Inferior parietal cortex (tissue), 1 donor: Measurements from ENCODE around the gene DPEP1.
"Not testable (repeated sequence)": the region's sequence is repeated elsewhere in the genome, so short reads cannot be mapped to it uniquely, and the experiment has no call there.

Experiments
- DNase-seq: peaks from one replicate; pipeline ENCODE4 v3.0.0-alpha.2; 2016; ENCODE audit errors: extremely low spot score

Gene DPEP1

DNA sequence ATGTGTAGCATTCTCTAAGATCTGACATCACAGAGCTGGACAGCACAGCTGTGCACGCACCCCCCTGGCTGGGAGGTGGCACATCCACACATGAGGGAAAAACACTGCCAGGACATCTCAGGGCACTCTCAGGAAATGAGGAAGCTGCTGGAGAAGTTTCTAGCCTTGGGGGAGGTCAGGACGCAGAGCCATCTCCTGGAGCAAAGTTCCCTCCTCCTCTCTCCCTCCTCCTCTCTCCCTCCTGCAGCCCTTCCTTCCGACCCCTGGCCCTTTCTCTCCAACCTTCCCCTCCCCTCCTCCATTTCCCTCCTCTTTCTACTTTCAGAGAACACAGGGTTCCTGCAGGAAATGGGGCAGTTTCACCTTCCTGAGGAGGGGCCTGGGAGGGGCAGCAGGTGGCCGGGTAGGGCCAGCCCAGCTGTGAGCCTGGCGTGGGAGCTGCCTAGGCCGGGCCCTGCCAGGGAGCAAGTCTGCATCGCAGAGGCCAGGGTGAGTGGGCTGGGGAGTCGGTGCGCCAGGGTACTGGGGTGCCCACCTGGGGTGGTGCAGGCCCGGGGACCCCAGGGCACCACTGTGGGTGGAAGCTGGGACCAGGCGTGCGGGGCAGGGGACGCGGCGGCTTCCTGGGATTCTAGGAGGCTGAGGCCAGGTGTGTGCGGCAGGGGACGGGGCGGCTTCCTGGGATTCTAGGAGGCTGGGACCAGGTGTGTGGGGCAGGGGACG, at the start of gene DPEP1:
Gene DPEP1, plus strand, starts transcription at position 412 of the 723 bp plus-strand sequence. CDS start 16,769 bp downstream, outside the sequence.
- DNase-seq, result no peak

DNA sequence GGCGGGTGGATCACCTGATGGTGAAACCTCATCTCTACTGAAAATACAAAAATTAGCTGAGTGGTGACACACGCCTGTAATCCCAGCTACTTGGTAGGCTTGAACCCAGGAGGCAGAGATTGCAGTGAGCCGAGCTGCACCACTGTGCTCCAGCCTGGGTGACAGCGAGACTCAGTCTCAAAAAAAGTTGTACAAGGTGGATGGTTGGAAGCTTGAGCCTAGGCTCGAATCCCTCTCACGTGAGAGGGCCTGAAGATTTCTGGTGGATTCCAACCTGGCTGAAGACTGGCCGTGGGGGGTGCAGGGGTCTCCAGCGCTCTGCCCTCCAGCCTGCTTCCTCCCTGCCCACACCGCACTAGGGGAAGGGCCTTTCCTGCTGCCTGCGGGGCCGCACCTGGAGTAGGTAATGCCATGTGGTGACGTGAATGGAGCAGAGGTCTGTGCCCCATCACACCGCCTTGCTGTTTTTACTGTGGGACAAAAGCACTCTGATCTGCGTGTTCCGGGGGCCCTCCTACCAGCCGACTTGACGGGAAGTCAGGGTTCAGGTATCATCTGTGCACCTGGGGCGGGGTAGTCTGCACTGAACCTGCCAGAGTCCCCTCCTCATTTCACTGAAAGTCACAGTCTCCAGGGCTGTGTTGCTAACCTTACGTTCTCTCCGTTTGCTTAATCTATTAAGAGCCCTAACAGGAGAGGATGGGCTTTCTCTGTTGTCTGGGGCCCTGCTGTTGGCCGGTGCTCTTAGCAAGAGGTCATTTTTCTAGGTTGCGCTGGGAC, 48.8 kb upstream of the DPEP1 start:
- DNase-seq, result no peak

DNA sequence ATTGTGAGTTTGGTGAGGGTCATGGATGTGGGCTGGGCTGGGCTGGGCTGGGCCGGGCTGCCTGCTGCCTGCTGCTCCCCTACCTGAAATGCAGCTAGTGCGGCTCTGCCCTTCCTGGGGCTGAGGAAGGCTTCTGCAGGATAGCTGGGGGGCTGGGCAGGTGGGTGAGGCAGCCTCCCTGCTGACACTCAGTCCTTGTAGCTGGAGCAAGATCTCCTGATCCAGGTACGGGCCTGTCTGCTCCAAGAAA, 48.3 kb upstream of the DPEP1 start:
- DNase-seq, result no peak

DNA sequence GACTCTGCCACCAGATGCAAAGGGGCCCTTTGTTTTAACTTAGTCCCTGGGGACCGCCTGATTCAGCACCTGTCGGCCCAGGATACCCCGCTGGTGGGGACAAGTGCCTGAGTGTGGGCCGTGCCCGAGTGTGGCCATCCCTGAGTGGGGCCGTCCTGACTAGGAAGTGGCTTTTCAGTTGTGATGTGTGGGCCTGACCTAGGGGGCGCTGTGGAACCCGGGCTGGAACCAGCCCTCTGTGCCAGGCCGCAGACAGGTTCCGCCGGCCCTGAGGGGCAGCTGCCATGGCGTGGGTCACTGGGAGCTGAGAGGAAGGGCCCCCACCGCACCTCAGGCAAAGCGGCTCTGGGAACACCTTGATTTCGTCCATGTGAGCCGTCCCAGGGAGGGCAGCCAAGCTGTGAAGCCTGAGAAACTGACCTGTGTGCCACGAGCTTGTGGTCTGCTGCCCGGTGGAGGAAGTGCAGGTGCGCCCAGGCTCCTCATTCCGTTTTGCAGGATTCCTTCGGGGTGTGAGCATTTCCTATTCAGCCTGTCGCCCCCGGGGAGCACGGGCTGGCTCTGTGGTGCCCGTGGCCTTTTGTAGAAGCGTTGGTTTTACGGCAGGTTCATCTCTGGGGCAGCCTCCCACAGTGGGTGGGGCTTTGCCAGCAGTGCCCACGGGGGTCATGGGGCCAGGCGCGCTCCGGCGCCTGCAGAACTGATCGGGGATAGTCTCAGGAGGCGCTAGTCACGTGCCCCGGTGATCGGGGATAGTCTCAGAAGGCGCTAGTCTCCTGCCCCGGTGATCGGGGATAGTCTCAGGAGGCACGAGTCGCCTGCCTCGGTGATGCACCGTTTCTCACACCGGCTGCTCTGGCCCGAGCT, 47.7 kb upstream of the DPEP1 start:
- DNase-seq, result no peak

DNA sequence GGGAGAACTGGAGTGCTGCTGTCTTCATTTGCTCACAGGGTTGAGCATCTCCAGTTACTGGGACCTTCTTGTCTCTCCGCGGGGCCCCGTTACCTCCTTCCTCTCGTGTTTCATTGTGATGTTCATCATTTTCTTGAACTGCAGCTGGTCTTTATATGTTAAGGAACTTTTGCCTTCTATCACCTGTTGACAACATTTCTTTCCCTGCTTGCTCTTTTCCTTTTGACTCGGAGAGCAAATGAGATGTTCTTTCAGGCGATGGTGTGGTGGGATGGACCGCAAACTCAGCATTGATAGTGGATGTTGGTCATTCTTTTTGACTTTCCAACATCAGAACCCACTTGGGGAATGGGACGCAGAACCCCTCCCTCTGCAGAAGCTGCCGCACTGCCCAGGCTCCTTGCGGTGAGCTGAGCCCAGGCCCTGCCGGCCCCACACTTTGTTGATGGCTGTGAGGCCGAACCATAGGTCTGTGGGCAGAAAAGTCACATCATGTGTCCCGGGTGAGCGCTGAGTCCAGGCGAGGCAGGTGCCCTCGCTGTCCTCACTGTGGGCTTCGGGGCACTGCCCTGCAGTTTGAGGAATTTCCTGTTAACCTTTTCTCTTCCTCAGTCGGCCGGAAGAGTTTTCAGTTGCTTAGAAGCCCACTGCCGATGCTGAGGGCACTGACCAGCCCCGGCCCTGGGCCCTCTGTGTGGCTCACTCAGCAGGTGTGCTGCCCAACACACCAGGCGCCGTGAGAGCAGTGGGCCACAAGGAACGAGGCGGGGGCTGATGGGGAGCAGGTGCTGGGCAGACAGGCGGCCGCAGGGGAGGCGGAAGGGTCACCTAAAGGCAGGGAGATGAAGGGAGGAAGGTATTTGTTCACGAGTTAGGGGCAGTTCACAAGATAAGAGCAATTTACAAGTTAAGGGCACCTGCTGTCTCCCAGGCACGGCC, 45.5 kb upstream of the DPEP1 start:
- DNase-seq, result no peak

DNA sequence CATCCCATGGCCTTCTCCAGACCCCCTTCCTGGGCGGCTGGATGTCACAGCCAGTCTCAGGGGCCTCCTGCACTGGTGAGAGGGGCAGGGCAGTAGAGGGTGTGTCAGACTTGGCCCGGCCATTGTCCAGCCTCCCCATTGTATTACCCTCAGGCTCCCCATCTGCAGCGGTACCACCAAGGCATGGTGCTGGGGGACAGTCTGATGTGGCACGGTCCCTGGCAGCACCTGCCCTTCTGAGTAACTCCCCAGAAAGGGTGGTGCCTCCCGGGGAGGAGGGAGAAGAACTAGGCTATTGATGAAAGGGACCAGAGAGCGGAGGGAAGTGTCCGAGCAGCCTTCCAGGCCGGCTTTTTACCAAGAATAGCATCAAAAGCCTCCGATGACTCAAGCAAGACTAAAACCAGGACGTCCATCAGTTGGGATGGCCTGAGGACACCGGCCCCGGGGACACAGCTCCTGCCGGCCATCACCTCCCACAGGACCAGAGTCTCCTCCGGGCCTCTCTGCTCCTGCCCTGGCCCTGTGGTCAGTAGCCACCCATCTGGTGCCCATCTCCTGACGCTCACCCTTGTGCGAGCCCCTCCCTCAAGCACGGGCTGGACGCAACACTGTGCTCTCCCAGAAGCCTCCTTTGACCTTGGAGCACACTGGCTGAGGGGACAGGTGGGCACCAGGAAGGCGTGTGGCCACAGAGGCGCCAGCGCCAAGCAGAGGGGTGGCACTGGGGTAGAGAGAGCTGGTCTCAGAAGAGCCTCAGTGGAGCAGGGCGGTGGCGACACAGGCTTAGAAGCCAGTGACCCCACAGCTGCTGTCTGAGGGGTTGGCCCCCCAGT, 43.7 kb upstream of the DPEP1 start:
- no peak for DNase-seq

DNA sequence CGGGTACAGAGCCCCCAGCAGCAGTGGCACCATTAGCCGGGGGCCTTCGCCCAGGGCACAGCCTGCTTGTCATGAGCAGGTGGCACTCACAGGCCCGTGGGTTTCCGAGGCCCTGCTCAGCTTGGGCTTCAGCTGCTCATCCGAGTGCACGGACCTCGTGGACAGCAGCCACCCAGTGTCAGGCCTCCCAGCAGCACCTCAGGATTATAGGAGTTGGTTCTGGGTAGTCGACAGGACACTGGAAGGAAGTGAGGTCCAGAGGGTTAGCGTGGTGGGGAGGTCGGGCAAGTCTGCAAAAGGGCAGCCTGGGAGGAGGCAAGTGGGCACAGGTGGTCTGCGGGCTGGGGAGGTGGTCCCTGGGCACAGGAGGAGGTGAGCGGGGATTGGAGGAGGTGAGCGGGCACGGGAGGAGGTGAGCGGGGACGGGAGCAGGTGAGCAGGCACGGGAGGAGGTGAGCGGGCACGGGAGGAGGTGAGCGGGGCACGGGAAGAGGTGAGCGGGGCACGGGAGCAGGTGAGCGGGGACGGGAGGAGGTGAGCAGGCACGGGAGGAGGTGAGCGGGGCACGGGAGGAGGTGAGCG, 43.0 kb upstream of the DPEP1 start:
- no peak for DNase-seq

DNA sequence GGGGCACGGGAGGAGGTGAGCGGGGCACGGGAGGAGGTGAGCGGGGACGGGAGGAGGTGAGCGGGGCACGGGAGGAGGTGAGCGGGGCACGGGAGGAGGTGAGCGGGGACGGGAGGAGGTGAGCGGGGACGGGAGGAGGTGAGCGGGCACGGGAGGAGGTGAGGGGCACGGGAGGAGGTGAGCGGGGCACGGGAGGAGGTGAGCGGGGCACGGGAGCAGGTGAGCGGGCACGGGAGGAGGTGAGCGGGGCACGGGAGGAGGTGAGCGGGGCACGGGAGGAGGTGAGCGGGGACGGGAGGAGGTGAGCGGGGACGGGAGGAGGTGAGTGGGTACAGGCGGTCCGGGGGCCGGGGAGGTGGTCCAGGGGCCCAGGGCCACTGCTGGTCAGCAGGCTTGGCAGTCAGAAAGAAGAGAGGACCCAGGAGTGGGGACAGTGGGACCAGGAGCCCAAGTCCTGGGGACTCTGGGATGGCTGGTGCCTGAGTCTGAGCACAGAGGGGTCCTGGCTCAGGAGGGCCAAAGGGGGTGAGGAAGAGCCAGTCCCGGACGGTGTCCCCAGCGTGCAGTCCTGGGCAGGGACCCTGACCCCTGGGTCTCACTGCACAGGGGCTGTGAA, 42.4 kb upstream of the DPEP1 start:
- DNase-seq, result not testable (repeated sequence)

DNA sequence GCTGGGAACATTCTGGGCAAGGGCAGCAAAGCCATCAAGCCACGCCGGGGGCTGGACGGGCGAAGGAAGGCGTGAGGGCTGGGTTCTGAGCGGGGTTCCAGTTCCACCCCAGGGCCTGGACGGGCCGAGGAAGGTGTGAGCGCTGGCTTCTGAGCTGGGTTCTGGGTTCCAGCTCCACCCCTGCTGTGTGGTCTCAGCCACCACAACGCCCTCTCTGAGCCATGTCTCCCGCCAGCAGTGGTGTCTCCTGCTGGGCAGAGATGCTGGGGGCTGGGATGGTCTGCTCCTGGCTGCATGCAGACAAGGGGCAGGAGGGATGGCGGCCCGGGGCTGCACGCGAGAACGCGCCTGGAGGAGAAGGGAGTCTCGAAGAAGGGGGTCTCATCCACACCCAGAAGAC, 41.8 kb upstream of the DPEP1 start:
- no peak for DNase-seq

DNA sequence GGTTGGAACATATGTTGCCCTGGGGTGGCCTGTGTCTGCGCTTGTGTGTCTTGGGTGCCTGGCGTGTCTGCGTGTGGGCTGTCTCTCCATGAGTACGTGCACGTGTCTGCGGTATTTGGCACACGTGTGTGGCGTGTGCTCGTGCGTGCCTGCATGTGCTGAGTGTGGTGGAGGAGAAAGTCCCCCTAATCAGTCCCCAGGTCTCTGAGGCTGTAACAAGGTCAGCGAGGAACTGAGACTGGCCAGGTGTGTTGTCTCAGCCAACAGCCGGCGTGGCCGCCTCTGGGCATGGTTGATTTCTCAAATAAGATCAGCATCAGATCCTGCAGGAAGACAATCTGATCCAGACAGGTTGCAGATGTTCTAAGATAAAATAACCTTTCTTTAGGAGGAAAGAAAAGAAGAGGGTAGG, 41.4 kb upstream of the DPEP1 start:
- DNase-seq, result no peak

DNA sequence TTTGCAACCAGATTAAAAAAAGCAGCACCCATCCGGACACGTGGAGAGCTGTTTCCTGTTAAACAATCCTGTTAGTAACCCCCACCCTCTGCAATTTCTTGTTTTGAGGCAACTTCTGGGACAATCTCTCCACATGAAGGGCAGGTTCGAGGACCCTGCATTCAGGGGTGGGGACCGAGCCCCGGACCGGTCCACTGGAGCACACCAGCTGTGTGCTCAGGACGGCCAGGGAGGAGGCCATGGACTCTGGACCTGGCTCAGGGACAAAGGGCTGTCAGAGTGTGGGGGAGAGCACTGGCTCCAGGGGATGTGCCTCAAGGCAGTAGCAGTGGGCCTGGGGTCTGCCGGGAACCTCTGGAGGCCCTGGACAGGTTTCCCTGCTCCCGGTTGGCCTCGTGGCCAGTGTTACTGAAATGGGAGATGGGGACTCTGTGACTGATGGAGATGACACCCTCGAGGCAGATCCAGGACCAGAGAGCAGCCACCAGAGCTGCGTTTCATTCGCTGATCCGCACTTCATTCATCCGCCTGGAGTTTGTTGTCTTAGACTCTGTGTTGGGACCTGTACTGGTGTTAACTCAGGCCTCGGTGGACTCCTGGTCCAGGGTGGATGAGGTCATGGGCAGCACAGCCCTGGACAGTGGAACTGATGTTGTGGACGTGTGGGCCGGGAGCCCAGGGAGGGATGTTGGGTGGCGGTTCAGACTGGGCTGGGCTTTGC, 40.8 kb upstream of the DPEP1 start:
- DNase-seq, result no peak

DNA sequence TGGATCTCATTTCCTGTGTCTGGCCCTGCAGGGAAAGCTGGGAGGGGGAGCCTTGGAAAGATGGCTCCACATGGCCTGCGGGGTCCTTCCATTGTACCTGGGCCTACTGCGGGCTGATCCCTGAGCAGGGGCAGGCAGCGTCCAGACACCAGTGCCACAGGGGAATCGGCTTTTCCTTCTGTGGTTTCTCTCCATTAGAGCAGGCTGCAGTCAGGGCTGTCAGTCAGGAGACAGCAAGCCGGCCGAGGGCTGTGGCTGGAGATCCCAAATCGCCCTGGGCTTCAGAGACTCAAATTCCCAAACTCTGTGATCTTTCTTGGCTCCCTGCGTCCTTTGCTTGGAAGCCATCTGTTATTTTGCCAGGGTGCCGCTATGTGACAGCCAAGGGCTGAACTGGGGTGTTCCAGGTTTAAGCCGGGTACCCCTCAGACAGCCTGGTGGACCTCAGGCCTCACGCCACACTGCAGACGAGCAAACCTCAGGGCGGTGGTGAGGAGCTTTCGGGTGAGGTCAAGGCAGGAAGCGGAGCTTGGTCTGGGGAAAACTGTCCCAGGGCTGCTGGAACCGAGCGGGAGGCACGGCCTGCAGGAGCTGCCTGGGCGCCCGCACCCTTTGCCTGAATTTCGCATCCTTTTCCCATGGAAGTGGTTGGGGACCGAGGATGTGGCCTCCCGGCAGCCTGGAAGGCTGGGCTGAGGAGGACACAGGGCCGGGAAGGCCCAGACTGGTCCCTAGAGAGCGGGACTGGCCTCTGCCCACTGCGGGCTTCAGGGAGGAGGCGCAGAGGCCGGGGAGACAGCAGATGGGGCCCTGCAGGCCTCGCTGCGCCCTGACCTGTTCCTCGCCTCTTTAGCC, 39.4 kb upstream of the DPEP1 start:
- no peak for DNase-seq

DNA sequence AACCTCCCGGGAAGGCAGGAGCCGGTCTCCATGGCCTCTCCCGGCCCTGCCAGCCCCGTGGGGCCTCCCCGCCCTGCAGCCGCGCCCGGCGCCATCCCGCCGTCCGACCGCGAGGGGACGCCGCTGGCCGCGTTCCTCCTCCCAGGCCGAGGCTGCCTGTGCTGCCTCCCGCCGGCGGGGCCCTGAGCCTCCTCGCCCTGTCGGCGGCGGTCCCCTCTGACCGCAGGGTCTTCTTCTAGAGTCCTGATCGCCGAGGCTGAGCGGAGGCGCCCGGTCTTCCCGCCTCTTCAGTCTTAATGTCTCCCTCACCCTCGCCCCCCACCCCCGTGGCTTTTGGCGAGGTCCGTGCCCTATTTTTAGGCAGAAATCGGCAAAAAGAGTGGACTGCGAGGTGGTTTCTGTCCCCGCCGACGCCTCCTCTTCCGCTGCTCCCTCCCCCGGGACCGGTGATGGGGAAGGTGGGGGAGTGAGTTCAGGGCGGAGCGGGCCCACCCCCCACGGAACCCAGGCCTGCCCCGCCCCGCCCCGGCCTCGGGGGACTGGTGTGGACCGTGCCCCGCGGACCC, 38.7 kb upstream of the DPEP1 start:
- DNase-seq, result no peak

DNA sequence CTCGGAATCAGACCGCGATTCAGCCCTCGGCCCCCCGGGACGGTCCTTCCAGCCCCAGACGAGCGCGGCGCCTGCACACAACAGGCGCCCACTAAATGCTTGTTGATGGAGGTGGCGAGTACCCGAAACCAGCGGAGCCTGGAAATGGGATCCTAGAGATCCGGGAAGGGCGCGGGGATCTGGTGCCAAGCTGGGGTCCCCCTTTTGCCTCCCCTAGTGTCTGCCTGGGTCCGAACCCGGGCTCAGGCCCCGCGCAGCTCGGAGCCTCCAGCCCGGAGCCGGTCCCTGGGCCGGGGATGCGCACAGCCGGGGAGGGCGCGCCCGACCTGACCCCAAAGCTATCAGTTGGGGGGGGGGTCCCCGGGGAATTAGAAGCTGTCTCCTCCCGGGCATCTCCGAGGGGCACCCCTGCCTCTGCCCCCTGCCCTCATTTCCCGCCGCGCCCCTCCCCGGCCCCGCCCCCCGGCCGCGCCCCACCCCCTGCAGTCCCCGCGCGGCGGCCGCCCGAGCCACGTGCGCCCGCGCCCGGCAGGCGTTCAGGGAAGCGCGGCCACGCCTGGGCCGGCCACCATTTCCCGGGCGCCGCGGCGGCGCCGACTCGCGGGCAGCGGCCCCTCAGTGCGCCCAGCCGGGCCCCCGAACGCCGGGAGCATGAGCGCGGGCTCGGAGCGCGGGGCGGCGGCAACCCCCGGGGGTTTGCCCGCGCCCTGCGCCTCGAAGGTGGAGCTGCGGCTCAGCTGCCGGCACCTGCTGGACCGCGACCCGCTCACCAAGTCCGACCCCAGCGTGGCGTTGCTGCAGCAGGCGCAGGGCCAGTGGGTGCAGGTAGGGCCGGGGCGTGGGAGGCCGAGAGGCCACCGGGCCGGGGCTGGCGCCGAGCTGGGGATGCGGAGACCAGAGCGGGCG, 37.9 kb upstream of the DPEP1 start, which contains the start of gene CPNE7:
Gene CPNE7, plus strand, starts transcription at position 512 of the 906 bp plus-strand sequence. Its CDS starts 140 bp downstream, at position 652.
- DNase-seq, result no peak

DNA sequence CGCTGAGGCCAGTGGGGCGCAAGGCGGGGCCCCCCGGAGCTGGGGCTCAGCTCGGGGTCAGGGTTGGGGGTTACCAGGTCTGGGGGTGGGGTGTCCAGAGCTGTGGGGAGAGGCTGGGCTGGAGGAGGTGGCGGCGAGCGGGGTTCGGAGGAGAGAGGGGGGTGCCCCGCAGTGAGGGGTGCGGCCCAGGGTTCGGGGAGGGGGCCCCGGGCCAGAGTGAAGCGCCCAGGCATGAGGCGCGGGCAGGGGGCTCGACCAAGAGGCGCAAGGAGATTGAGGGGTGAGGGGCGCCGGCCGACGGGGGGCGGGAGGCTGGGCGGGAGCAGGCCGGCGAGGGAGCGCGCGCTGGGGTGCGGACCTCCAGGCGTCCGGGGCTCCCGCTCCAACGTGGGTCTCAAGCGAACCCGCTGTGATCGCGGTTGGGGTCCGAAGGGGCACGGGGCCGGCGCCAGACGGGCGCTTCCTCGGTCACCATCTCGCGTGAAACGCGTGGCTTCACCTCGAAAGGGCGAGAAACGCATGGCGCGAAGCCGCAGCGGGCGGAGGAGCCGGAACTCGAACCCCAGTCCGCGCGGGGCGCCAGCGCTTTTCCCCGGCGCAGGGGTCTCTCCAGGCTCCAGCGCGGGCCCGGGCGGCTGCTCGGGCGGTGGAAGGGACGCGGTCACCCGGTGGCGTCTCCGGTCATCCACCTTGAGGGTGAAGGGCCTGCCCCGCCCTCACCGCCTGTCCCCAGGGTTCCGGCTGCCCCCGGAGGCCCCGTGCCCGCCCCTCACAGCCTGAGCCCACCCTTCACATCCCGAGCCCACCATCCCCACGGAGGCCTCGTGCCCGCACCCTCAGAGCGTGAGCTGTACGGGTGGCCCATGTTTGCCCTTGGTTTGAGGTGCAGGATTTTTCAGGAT, 37.0 kb upstream of the DPEP1 start:
- DNase-seq, result no peak
